Neuronal stem cell (in vitro differentiated cells): ENCODE measurements around the gene SPEF2.

Source experiments
- DNase-seq: peaks from one replicate; pipeline ENCODE4 v3.0.0-alpha.2; 2013; ENCODE audit warnings: low spot score
- H2AFZ ChIP-seq: one replicate; pipeline ENCODE4 v1.6.1; 2013; ENCODE audit warnings: mild to moderate bottlenecking, low read length, inconsistent platforms
- H2AK5ac ChIP-seq: 2 replicates; pipeline ENCODE4 v1.6.1; 2013; ENCODE audit warnings: low read depth, mild to moderate bottlenecking, inconsistent platforms, low read length, moderate library complexity, mixed read lengths
- H2BK120ac ChIP-seq: 2 replicates; pipeline ENCODE4 v1.6.1; 2013; ENCODE audit warnings: low read depth, mild to moderate bottlenecking, inconsistent platforms, low read length, moderate library complexity, mixed read lengths
- H2BK12ac ChIP-seq: one replicate; pipeline ENCODE4 v1.6.1; 2013; ENCODE audit warnings: low read length, inconsistent platforms
- H2BK15ac ChIP-seq: 2 replicates; pipeline ENCODE4 v1.6.1; 2013; ENCODE audit warnings: mild to moderate bottlenecking, low read length, inconsistent platforms, mixed read lengths
- H2BK5ac ChIP-seq: one replicate; pipeline ENCODE4 v1.6.1; 2013; ENCODE audit warnings: inconsistent platforms, mild to moderate bottlenecking, low read length, moderate library complexity
- H3K14ac ChIP-seq: one replicate; pipeline ENCODE4 v1.6.1; 2013; ENCODE audit warnings: low read length, inconsistent platforms
- H3K18ac ChIP-seq: 2 replicates; pipeline ENCODE4 v1.6.1; 2013; ENCODE audit warnings: low read length, inconsistent platforms
- H3K23ac ChIP-seq: 2 replicates; pipeline ENCODE4 v1.6.1; 2013; ENCODE audit warnings: low read depth, mild to moderate bottlenecking, mixed read lengths, low read length, inconsistent platforms; ENCODE audit not compliant: poor library complexity
- H3K27ac ChIP-seq: replicated peaks from 3 replicates; pipeline ENCODE4 v1.5.1; 2013; ENCODE audit warnings: low read length, inconsistent platforms
- H3K27me3 ChIP-seq, 3 experiments: 2 replicates each; pipeline ENCODE4 v1.6.1; 2013; ENCODE audit warnings: low read length in 3 of 3, mild to moderate bottlenecking in 2 of 3, inconsistent platforms in 1 of 3, low read depth in 1 of 3, mixed read lengths in 1 of 3, moderate library complexity in 1 of 3; ENCODE audit not compliant: control insufficient read depth in 3 of 3, insufficient read depth in 3 of 3
- H3K36me3 ChIP-seq, 2 donors: replicated peaks in 1 of 2; 2 replicates each; pipeline ENCODE4 v1.6.1; 2013; ENCODE audit warnings: low read length in 2 of 2; ENCODE audit not compliant: control insufficient read depth in 2 of 2, insufficient read depth in 2 of 2
- H3K4ac ChIP-seq: 2 replicates; pipeline ENCODE4 v1.6.1; 2013; ENCODE audit warnings: inconsistent platforms, mild to moderate bottlenecking, low read length, moderate library complexity
- H3K4me1 ChIP-seq, 2 donors: 1 replicate in 1 of 2; 2 replicates in 1 of 2; pipeline ENCODE4 v1.6.1; 2013; ENCODE audit warnings: low read length in 2 of 2, low read depth in 1 of 2; ENCODE audit not compliant: control insufficient read depth in 2 of 2, insufficient read depth in 1 of 2
- H3K4me2 ChIP-seq: one replicate; pipeline ENCODE4 v1.6.1; 2013; ENCODE audit warnings: mild to moderate bottlenecking, low read length, inconsistent platforms; ENCODE audit not compliant: insufficient read depth, poor library complexity, severe bottlenecking
- H3K4me3 ChIP-seq, 2 donors: 2 replicates each; pipeline ENCODE4 v1.5.1; 2013; ENCODE audit warnings: low read length in 2 of 2, mild to moderate bottlenecking in 2 of 2, inconsistent platforms in 1 of 2, moderate library complexity in 1 of 2
- H3K79me1 ChIP-seq: one replicate; pipeline ENCODE4 v1.6.1; 2013; ENCODE audit warnings: low read depth, mild to moderate bottlenecking, inconsistent platforms, low read length, moderate library complexity
- H3K9ac ChIP-seq: one replicate; pipeline ENCODE4 v1.6.1; 2013; ENCODE audit warnings: mild to moderate bottlenecking, low read depth, low read length, inconsistent platforms; ENCODE audit not compliant: poor library complexity
- H3K9me3 ChIP-seq, 2 donors: replicated peaks in 1 of 2; 2 replicates each; pipeline versions ENCODE3 to v1.6.1; 2013; ENCODE audit warnings: low read length in 2 of 2, mild to moderate bottlenecking in 2 of 2, inconsistent platforms in 1 of 2, low read depth in 1 of 2, mixed read lengths in 1 of 2, moderate library complexity in 1 of 2; ENCODE audit not compliant: control insufficient read depth in 2 of 2, insufficient read depth in 1 of 2
- H4K8ac ChIP-seq: one replicate; pipeline ENCODE4 v1.6.1; 2013; ENCODE audit warnings: low read depth, mild to moderate bottlenecking, inconsistent platforms, low read length, moderate library complexity
- H4K91ac ChIP-seq: one replicate; pipeline ENCODE4 v1.6.1; 2013; ENCODE audit warnings: low read length, low read depth, mild to moderate bottlenecking, inconsistent platforms; ENCODE audit not compliant: poor library complexity
- WGBS, 2 donors: extraction: QIAGEN DNeasy Blood & Tissue Kit; methylation state at CpG; one replicate each; pipeline ENCODE4 v1.1.7; 2013; ENCODE audit warnings: missing lambda C conversion rate in 2 of 2, mixed read lengths in 1 of 2; ENCODE audit not compliant: insufficient read length in 2 of 2, insufficient replicate concordance in 1 of 2; ENCODE audit errors: extremely low coverage in 2 of 2; 5-methylcytosine and 5-hydroxymethylcytosine counted together

Gene SPEF2

DNA sequence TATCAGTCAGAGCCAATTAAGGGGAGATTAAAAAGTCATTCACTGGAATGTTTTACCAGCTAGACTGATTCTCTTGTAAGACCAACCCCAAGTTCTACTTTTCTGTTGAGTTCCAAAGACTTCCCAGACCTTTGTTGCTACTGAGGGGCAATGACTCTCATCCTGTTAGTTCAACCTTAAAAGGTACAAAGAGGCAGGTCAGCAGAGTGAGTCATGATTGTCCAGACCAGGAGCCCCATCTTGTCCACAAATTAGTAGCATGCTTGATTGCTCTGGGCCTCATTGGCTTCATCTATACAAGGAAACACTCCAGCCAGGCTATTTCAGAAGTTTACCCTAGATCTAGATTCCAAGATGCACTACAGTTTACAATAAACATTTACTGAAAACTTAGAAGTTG is 159.1 kb downstream of the SPEF2 start:
- no peaks in the 10 kb centered on the region for H3K27me3 ChIP-seq
- no peak overlapping the region for H2BK5ac ChIP-seq
- H2BK15ac ChIP-seq, result no peak overlapping the region
- no peaks in the 10 kb centered on the region for H3K36me3 ChIP-seq
- no peak overlapping the region for H3K27ac ChIP-seq
- no peak overlapping the region for H3K4ac ChIP-seq
- no peaks in the 10 kb centered on the region for H3K79me1 ChIP-seq
- peaks cover 0 to 4% of the 10 kb centered on the region in 2 donors for H3K4me1 ChIP-seq
- no peak overlapping the region for H2AFZ ChIP-seq
- no peak overlapping the region for H3K14ac ChIP-seq
- H3K18ac ChIP-seq, result no peak overlapping the region
- H2BK12ac ChIP-seq, result no peak overlapping the region
- DNase-seq, result no peak
- H3K9ac ChIP-seq, result no peak overlapping the region
- H4K8ac ChIP-seq, result no peak overlapping the region
- H3K9me3 ChIP-seq, result no peaks in the 10 kb centered on the region
- H3K23ac ChIP-seq, result no peak overlapping the region
- no peak overlapping the region for H2AK5ac ChIP-seq
- H3K4me2 ChIP-seq, result no peak overlapping the region
- H4K91ac ChIP-seq, result no peak overlapping the region
- H2BK120ac ChIP-seq, result no peak overlapping the region
- H3K4me3 ChIP-seq, result no peak overlapping the region

DNA sequence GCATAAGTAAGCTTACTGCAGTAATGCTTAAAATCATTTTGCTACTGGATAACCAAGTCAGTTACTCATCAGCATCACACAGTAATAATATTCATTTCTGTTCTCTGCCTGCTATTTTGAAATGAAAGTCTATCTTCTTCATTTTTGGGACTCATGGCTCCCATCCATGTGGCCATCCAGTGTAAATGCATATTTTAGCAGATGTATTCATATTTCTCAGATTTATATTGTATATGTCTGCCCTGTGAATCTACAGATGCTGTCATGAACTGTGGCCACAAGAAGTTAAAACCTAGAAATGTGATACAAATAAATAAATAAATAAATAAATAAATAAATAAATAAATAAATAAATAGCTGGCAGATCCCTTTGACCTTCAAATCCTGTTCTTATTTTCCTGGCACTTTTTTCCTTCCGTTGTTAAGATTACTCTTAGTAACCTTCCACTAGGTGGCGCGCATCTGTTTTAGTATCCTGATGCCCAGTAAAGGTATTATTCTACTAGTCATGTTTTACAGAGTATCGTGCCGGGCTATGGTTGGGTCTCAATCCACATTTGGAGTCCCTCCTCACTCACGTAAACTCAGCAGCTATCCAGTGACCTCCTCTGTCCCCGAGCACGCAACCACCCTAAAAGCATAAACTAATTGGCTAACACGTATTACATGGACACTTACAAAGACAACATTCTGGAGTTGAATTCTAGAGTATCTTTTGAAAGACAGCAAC is 159.9 kb downstream of the SPEF2 start:
- H3K79me1 ChIP-seq, result no peaks in the 10 kb centered on the region
- H2BK15ac ChIP-seq, result no peak overlapping the region
- no peak overlapping the region for H2AK5ac ChIP-seq
- H3K9me3 ChIP-seq, result no peaks in the 10 kb centered on the region
- no CpG with 5 or more reads among the region's 9 CpGs for WGBS, 2 donors
- H3K27me3 ChIP-seq, result no peaks in the 10 kb centered on the region
- no peak overlapping the region for H3K14ac ChIP-seq
- H3K18ac ChIP-seq, result no peak overlapping the region
- no peak overlapping the region for H4K8ac ChIP-seq
- H3K4ac ChIP-seq, result no peak overlapping the region
- no peak overlapping the region for H3K9ac ChIP-seq
- H2BK5ac ChIP-seq, result no peak overlapping the region
- peaks cover 0 to 1% of the 10 kb centered on the region in 2 donors for H3K4me1 ChIP-seq
- H3K4me3 ChIP-seq, result no peak overlapping the region
- no peaks in the 10 kb centered on the region for H3K36me3 ChIP-seq
- no peak overlapping the region for H3K23ac ChIP-seq
- peak; percentile 60 for DNase-seq
- no peak overlapping the region for H2BK120ac ChIP-seq
- no peak overlapping the region for H3K27ac ChIP-seq
- H4K91ac ChIP-seq, result no peak overlapping the region
- H2BK12ac ChIP-seq, result no peak overlapping the region
- H2AFZ ChIP-seq, result no peak overlapping the region
- H3K4me2 ChIP-seq, result no peak overlapping the region

DNA sequence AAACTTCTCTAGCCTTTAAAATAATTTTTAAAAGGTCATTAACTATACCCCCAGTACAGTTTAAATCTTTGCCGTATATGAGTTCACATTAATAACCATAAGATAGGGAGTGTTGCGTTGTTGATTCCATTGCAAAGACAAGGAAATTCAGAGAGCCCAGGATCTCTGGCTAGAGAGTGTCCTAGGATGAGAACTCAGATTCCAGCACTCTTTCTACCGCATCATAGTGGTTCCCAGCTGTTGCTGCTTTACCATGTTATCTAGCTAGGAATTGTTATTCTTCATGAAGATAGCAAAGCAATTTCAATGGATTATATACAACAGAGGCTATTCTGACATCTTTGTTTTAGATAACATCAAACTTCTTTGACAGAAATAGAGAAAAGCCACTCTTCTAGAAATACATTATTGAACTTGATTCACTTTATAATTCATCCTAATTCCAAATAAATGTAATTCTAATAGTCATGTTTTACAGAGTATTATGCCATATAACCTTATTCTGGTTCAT is 160.7 kb downstream of the SPEF2 start:
- no peak overlapping the region for H2AK5ac ChIP-seq
- DNase-seq, result no peak
- H4K8ac ChIP-seq, result no peak overlapping the region
- no peak overlapping the region for H3K14ac ChIP-seq
- H3K23ac ChIP-seq, result no peak overlapping the region
- WGBS, 2 donors, result no CpG with 5 or more reads among the region's 3 CpGs
- no peak overlapping the region for H2AFZ ChIP-seq
- no peak overlapping the region for H2BK12ac ChIP-seq
- H3K4me3 ChIP-seq, result no peak overlapping the region
- H3K36me3 ChIP-seq, result no peaks in the 10 kb centered on the region
- H4K91ac ChIP-seq, result no peak overlapping the region
- H3K4ac ChIP-seq, result no peak overlapping the region
- no peak overlapping the region for H3K9ac ChIP-seq
- no peak overlapping the region for H3K4me2 ChIP-seq
- H3K27ac ChIP-seq, result no peak overlapping the region
- H2BK120ac ChIP-seq, result no peak overlapping the region
- no peak overlapping the region for H2BK15ac ChIP-seq
- H3K9me3 ChIP-seq, result no peaks in the 10 kb centered on the region
- no peak overlapping the region for H2BK5ac ChIP-seq
- H3K4me1 ChIP-seq, result peaks cover 0 to 1% of the 10 kb centered on the region in 2 donors
- H3K79me1 ChIP-seq, result no peaks in the 10 kb centered on the region
- H3K18ac ChIP-seq, result no peak overlapping the region
- H3K27me3 ChIP-seq, result no peaks in the 10 kb centered on the region

DNA sequence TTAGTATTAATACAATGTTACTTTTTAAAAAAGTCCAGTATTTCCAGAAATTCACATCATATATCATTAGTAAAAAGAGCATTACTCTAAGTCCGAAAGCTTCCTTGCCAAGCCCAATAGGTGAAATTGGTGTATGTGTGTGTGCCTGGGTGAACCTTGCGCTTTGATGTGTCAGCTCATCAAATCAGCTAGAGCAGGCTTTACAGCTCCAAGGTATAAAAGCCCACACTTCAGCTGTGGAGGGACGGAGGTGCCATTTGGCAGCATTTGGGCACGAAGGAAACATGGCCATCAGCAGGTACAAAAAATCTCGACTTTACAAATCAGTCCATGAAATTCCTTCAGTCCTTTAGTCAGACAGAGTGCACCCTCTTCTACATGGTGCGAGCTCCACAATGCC is 162.6 kb downstream of the SPEF2 start:
- H3K27ac ChIP-seq, result no peak overlapping the region
- H3K9me3 ChIP-seq, result no peaks in the 10 kb centered on the region
- no peak overlapping the region for H2BK12ac ChIP-seq
- no peaks in the 10 kb centered on the region for H3K79me1 ChIP-seq
- no peak overlapping the region for H2BK120ac ChIP-seq
- H3K27me3 ChIP-seq, result no peaks in the 10 kb centered on the region
- no peak overlapping the region for H4K91ac ChIP-seq
- H2BK5ac ChIP-seq, result no peak overlapping the region
- no peak overlapping the region for H3K4me2 ChIP-seq
- H3K4me1 ChIP-seq, result peaks cover 0 to 1% of the 10 kb centered on the region in 2 donors
- H2AK5ac ChIP-seq, result no peak overlapping the region
- no CpG with 5 or more reads among the region's 6 CpGs for WGBS, 2 donors
- H3K36me3 ChIP-seq, result peaks cover 0 to 2% of the 10 kb centered on the region in 2 donors
- H4K8ac ChIP-seq, result no peak overlapping the region
- DNase-seq, result no peak
- H3K9ac ChIP-seq, result no peak overlapping the region
- H2BK15ac ChIP-seq, result no peak overlapping the region
- H3K4me3 ChIP-seq, result no peak overlapping the region
- no peak overlapping the region for H3K18ac ChIP-seq
- H3K4ac ChIP-seq, result no peak overlapping the region
- no peak overlapping the region for H3K23ac ChIP-seq
- no peak overlapping the region for H2AFZ ChIP-seq
- no peak overlapping the region for H3K14ac ChIP-seq
